ENCODE measurements around the gene ADAMTSL1.

GRCh38 chr9:18923167-18923566, 449.2 kb downstream of the ADAMTSL1 start:
- TF ChIP-seq USF2 (IDR thresholded peaks at IDR 0.05; ENCODE audit: low read depth, low read length) = no peak
- TF ChIP-seq USF2 (CRISPR knock-in tag; IDR thresholded peaks at IDR 0.05; ENCODE audit: borderline replicate concordance) = no peak
- no peak for TF ChIP-seq SALL1 (CRISPR knock-in tag; IDR thresholded peaks at IDR 0.05)
- TF ChIP-seq NCOA1 (CRISPR knock-in tag; IDR thresholded peaks at IDR 0.05) = no peak
- TF ChIP-seq HNRNPL (IDR thresholded peaks at IDR 0.05; ENCODE audit: low read depth, low read length) = no peak
- no peak for TF ChIP-seq SRF (IDR thresholded peaks at IDR 0.05; ENCODE audit: low read depth, low read length)
- no peak for TF ChIP-seq THAP9 (CRISPR knock-in tag; IDR thresholded peaks at IDR 0.05; ENCODE audit: borderline replicate concordance)

Measured in HepG2 (cell line).